Activated CD4-positive, alpha-beta T cell treated with anti-CD3 and anti-CD28 coated beads, Interleukin-2, amount 50 U/mL, for 16 hours (primary cell): ENCODE data around the gene ZBTB44.
A peak's percentile ranks its signal among the peaks of the same experiment; 100 is the strongest.
"Not testable (repeated sequence)": the region's sequence is repeated elsewhere in the genome, so short reads cannot be mapped to it uniquely, and the experiment has no call there.

Source experiments
- DNase-seq: peaks from one replicate; pipeline ENCODE4 v3.0.0-alpha.2; 2020

ZBTB44 gene

DNA sequence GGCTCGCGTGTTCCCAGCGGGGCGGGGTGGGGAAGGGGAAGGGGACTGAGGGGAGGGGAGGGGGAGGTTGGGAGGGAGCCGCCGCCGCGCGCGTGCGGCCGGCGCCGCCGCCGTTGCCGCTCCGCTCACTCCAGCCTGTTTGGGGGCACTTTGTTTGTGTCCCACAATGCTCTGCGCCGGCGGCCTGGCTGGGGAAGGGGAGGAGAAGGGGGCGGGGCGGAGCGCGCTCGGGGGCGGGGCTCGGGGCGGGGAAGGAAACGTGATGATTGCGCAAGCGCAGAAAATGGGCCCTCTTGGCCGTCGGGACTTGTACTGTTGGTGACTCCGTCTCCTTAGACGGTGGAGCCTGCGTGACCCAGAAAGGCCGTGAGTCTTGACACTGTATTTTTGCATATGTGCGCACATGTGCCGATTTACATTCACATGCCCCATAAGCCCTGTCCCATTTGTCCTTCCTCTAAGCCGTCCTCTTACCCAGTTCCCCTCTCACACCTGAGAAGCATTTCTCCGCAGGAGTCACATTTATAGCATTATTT, at the start of gene ZBTB44:
TSS of gene ZBTB44 (minus strand) at position 168 of the 536 bp plus-strand sequence. CDS start 53,044 bp downstream, outside the sequence.
- peak; percentile 92 for DNase-seq

DNA sequence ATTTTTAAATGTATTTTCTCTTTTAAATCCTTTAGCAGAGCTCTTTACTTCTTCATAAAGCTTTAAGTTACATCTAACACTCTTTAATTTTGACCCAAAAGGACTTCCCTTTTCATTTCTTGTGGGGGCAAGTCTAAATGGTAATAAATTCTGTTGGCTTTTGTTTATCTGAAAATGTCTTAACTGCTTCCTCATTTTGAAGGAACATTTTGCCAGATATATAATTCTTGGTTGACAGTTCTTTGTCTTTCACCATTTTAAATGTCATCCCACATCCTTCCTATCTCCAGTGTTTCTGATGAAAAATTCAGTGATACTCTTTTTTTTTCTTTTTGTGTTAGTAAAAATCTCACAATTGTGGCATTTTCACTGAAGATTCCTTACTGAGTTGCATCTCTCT, 44.7 kb upstream of the ZBTB44 start:
- DNase-seq, result no peak

- DNase-seq, result no peak
Measured at GRCh38 chr11:130358398-130358797, 43.7 kb upstream of the ZBTB44 start.

DNA sequence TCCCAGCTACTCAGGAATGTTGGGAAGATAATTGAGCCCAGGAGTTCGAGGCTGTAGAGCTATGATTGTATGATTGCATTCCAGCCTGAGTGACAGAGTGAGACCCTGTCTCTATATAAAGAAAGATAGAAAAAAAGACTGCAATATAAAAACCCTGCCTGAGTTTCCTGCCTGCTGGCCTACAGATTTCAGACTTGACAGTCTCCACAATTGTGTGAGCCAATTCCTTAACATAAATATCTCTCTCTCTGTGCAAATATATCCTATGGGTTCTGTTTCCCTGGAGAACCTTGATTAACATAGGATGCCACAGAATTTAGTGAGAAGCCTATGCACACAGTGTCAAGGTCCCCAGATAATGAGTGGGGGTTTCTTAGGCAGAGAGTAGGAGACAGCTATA, 32.5 kb upstream of the ZBTB44 start:
- no peak for DNase-seq

DNA sequence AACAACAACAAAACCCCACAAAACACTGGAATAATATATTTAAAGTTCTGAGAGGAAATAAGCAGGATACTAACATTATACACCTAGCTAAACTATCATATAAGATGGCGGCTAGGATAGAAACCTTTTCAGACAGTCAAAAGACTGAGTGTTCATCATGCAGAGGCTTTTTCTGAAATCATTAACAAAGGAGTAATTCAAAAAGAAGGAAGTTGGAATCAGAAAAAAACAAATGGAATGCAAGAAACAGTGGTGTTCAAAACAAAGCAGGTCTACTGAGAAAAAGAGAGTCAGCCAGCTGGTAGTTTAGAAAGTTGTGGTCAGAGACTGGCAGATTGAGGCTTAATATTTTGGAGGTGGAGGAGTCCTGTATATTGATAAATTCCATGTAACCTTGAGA, 30.1 kb upstream of the ZBTB44 start:
- no peak for DNase-seq

DNA sequence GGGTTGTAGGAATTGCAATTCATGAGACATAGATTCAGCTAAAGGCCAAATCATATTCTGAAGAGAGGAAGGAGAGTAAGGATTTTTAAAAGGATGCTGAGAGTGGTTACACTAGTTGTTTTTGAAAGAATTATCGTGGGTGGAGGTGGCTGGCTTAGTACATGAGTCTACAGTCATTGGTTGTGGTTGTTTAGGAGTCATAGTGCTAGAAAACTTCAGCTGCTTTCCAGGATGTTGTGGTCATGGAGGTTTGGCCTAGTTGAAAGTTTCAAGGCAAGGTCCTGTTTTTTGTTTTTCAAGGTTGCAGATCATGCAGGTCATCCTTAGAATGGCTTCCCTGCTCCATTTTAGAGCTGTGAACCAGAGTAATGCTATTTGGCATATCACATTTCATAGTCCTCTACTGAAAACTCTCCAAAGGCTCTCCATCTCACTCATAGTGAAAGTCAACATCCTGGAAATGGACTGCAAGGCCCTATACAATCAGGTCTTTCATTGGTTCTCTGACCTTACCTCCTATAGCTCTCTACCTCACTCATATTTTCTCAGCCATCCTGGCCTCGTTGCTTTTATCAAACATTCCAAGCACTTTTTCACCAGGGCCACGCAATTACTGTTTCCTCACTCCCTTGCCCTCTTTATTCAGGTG, 26.1 kb upstream of the ZBTB44 start:
- DNase-seq, result peak; percentile 67

GRCh38 chr11:130338667-130339066, 23.9 kb upstream of the ZBTB44 start:
- DNase-seq, result no peak

DNA sequence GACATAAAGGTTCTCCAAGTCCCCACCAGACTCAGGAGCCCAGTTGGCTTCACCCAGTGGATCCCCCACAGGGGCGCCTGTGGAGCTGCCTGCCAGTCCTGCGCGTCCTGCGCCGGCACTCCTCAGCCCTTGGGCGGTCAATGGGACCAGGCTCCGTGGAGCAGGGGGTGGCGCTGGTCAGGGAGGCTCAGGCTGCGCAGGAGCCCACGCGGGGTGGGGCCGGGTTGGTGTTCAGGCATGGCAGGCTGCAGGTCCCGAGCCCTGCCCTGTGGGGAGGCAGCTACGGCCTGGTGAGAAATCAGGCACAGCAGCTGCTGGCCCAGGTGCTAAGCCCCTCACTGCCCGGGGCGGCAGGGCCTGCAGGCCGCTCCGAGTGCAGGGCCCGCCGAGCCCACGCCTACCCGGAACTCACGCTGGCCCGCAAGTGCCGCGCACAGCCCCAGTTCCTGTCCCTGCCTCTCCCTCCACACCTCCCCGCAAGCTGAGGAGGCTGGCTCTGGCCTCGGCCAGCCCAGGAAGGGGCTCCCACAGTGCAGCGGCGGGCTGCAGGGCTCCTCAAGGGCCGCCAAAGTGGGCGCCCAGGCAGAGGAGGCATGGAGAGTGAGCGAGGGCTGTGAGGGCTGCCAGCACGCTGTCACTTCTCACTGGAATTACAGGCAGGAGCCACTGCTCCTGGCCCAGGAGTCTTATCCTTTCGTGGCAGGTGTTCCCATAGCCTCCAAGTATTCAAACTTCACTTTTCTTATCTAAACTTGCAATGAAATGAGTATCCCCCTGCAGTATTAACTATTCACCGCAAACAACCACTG, 22.8 kb upstream of the ZBTB44 start:
- no peak for DNase-seq

DNA sequence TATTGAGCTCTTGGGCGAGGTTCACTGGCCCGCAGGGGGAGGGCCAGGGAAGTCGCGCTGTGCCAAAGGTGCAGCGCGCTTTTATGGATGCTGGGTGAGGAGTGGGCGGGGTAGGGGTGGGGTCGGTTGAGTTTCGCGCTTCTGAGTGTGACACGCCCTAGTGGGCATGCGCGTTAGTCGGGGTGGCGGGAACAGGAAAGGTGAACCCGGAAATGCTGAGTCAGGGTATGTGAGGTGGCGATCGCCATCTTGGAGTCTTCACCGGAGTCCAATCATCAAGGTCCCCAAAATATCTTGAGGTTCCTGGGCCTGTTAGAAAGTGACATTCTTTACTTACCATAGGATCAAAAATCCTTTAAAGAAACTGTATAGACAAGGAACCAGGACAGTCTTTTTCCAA, 16.7 kb upstream of the ZBTB44 start:
- DNase-seq, result not testable (repeated sequence)

DNA sequence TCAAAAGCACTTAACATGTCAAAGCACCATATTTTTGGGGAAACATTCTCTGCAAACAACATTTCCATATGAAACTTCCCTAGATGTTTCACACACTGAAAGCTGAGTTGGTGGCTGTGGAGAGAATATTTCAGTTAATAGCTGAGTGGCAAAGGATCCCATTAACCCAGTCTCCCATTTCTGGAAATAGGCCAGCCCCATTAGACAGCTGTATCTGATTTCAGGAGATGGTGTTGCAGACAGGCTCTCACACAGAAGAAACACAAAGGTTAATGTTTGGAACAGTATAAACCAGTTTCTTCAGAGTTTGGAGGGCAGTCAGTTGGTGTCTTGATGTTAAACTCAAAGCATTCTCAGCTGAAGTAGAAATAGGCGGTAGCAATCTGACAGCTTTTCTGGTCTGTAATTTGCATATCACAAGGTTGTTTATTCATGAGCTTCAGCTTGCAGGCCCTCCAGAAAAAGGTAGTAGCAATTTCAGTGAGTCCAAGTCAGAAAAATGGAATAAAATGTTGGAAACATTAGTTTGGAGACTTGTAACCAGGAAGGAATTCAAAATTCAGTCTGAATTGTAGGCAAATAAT, 15.5 kb upstream of the ZBTB44 start:
- no peak for DNase-seq

- no peak for DNase-seq
Measured at GRCh38 chr11:130328420-130328819, 13.7 kb upstream of the ZBTB44 start.

DNA sequence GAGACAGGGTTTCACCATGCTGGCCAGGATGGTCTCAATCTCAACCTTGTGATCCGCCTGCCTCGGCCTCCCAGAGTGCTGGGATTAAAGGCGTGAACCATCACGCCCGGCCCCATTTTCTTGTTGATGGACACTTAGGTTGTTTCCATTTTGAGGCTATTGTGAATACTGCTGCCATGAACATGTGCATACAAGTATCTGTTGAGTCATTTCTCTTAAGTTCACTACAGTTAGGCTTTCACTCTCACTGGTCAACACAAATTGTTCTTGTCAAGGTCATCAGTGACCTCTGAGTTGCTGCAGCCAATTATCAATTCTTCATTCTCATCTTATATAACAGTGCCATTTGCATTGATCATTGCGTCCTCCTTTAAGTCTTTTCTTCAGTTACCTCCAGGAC, 13.0 kb upstream of the ZBTB44 start:
- DNase-seq, result no peak

DNA sequence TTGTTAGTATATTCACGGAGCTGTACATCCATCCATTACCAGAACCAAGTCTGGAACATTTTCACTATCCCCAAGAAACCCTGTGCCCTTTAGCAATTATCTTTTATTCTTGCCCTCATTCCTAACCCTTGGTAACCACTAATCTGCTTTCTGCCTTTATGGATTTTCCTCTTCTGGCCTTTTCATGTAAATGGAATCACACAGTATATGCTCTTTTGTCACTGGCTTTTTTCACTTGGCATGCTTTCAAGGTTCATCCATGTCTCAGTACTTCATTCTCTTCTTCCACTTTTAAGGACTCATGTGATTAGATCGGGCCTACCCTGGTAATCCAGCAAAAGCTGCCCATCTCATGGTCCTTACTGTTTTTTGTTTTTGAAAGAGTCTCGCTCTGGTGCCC, 11.0 kb upstream of the ZBTB44 start:
- no peak for DNase-seq

DNA sequence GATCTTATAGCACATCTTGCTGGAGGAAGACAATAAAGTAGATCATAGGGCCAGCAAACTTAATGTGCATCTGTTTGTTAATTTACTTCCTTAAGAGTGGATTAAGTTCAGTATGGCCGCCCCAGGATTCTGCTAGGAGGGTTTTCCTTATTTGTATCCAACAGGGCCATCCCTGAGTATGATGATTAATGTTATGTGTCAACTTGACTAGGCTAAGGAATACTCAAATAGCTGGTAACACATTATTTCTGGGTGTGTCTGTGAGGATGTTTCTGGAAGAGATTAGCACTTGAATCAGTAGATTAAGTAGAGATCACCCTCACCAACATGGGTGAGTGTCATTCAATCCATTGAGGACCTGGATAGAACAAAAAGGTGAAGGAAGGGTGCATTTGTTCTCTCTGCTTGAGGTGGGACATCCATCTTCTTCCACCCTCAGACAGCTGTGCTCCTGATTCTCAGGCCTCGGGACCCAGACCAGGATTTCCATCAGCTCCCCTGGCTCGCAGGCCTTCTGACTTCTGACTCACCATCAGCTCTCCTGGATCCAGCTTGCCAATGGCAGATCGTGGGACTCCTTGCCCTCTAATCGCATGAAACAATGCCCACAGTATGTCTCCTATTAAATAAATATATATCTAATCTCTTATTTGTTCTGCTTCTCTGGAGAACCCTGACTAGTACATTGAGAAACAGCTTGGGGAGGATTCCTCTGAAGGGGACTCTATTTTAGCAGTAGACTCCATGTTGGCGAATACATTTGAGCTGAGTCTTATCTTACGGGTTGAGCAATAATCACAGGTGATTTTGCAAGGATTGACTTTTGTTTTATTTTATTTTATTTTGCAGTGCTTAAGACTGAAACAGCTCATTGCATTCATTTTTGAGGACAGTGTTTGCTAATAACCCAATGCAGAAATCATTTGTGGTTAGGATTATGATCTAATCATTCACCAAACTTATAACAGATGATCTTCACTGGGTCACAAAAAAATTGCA, 9.0 kb upstream of the ZBTB44 start:
- DNase-seq, result no peak

DNA sequence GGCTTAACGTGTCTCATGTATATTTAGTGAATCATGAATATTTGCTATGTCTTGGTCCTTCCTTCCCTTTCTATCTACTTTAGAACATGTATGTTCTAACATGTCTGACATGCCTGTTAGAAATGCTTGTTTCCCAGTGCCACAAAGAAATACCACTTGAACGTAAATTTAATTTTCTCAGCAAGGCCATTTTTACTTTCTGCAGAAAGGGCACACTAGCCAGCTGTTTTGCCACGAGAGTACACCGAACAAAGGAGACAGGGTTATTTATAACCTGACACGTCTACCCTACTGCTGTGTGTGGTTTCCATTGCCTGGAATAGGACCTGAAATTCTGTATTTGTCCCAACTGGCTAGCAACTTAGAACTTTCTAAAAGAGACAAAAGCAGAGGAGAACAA, 7.4 kb upstream of the ZBTB44 start:
- no peak for DNase-seq

DNA sequence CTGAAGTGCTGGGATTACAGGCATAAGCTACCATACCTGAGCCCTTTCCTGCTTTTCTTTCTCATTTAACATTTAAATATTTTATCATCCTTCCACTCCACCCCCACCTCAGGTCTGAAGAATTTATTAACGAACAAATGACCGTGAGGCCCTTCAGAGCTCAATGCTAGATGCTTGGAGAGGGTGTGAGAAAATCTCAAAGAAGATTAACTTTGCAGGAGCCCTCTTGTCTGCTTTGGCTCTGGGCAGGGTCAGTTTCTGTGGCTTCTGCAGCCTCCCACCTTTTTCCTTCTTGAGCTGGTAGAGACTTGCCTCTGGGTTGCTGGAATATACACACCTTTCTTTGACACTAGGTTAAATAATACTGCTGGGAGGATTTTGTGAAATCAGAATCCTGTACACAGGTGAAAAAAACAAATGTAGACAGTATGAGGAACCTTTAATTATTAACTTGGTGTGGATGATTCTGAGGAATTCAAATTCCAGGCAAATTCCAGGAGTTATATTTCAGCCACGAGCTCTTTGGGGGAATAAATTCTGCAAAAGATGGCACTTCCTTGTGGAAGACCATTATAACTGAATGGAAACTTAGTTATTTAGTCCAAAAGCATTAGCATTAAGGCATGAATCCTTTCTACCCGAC, 3.4 kb upstream of the ZBTB44 start:
- DNase-seq, result no peak

GRCh38 chr11:130315354-130315970, 745 bp upstream of the ZBTB44 start:
- peak; percentile 70 for DNase-seq

GRCh38 chr11:130314184-130314749, 450 bp downstream of the ZBTB44 start:
- DNase-seq, result no peak

- peak; percentile 15 for DNase-seq
Measured at GRCh38 chr11:130313383-130314183, 1.1 kb downstream of the ZBTB44 start.

GRCh38 chr11:130312046-130312445, 2.7 kb downstream of the ZBTB44 start:
- DNase-seq, result no peak
